Superior temporal gyrus (tissue), 1 donor: ENCODE measurements around the gene DDI2.

Source experiments
- DNase-seq: peaks from one replicate; pipeline ENCODE4 v3.0.0-alpha.2; 2016; ENCODE audit errors: extremely low spot score

DDI2 gene

DNA sequence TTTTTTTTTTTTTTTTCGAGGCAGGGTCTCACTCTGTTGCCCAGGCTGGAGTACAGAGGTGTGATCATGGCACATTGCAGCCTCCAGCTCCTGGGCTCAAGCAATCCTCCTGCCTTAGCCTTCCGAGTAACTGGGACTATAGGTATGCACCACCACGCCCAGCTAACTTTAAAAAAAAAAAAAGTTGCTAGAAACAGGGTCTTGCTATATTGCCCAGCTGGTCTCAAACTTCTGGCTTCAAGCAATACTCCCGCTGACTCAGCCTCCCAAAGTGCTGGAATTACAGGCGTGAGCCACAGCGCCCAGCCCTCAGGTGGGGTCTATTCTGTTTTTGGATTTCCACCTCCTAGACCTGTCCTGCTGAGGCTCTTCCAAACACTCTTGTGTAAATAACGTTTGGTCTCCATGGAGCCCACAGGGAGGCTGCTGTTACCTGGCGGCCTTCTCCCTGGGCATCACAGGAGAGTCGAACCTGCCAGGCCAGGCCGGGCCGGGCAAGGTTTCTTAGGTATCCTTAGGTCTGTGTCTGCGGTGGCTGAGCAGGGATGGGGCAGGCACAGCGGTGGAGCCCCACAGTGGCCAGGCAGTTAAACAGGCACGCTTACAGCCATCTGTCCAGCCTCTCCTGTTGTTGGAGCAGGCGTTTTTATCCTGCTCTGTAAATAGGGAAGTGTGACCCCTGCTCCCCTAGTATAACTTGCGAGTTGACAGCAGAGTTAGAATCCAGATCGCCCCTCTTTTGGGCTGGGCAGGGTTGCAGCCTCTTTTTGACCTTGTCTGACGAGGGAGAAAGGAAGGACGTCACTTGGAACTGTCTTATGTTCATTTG, 85.7 kb downstream of the DDI2 start:
- no peak for DNase-seq

DNA sequence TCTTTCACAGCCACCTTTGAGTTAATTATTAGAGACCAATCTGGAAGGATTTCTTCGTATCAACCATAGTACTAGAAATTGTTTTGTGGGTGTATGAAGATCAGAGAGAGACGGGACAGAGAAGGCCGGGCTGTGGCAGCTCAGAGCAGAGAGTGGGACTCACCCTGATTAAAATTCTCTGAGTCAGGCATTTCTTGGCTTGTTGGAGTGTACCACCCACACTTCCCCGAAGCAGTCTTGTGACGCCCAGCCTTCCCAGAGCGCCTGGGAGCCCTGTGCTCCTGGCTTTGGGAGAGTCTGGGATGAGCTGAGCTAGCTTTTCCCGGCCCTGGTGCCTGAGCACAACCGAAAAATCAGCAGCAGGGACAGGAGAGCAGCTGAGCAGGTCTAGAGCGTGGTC, 86.3 kb downstream of the DDI2 start:
- DNase-seq = peak; percentile 82

DNA sequence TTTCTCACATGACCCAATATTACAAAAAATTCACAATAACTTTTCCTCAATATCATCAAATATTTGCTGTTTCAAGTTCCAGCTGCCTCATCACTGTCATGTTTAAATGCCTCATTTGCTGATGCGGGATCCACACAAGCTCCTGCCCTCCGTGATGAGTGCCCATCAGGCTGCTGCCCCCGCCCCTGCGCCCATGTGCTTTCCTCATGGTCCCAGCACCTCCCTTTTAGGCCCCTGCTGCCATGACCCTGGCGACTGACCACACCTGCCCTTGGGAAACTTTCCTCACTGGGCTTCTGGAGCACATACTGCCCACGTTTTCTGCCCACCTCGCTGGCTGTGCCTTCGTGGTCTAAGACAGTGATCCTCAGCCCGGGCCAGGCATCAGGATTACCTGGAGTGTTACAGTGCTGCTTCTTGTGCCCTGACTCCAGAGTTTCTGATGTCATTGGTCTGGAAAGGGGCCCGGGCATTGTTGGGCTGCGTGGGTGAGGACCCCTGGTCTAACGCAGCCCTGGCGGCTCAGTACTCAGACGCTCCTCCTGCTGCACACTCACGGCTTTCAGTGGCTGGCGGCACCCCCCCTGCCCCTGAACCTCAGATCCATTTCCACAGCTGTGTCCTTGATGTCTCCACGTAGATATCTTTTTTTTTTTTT, 87.4 kb downstream of the DDI2 start:
- DNase-seq = no peak

DNA sequence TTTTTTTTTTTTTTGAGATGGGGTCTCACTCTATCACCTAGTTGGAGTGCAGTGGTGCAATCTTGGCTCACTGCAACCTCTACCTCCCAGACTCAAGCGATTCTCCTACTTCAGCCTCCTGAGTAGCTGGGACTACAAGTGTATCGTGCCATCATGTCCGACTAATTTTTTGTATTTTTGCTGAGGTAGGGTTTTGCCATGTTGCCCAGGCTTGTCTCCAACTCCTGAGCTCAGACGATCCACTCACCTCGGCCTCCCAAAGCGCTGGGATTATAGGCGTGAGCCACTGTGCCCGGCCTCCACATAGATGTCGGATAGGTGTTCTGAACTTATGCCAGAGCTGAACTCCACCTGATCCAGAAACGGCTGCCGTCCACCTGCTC, 87.9 kb downstream of the DDI2 start:
- DNase-seq = no peak

DNA sequence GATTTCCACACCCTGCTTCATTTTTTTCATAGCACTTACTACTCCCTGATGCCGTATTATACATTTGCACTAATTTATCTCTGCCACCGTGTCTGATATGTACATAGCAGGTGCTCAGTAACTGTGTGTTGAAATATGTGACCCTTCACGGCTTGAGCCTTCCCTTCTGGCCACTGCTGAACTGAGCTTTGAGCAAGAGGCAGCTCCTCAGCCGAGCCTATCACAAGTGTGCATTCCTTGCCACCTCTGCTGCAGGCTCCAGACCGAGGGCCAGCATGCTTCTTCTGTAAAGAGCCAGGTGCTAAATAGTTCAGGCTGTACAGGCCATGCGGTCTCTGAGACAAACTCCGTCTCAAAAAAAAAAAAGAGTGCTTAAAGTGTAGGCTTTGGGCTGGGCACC, 89.5 kb downstream of the DDI2 start:
- DNase-seq = no peak

DNA sequence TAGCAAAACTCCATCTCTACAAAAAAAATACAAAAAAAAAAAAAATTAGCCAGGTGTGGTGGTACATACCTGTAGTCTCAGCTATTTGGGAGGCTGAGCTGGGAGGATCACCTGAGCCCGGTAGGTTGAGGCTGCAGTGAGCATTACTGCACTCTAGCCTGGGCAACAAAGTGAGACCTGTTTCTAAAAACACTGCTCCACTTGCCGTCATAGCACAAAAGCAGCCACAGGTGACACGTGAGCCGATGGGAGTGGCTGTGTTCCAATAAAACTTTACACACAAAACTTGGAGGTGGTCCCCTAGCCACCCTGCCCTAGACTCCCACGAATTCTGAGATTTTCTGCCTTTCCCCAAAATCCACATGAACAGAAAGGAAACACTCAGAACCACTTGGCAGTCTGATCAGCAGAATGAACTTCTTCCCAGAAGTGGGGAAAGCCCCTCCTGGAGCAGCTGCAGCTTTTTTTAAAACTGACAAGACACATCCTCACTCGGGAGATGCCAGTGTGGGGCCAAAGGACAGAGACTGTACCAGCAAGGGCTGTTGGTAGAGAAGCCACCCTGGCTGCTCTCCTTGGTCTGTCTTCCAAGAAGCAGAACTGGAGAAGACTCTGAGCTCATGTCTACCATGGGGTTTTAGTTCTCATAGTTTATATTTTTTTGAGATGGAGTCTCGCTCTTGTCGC, 90.1 kb downstream of the DDI2 start:
- no peak for DNase-seq

DNA sequence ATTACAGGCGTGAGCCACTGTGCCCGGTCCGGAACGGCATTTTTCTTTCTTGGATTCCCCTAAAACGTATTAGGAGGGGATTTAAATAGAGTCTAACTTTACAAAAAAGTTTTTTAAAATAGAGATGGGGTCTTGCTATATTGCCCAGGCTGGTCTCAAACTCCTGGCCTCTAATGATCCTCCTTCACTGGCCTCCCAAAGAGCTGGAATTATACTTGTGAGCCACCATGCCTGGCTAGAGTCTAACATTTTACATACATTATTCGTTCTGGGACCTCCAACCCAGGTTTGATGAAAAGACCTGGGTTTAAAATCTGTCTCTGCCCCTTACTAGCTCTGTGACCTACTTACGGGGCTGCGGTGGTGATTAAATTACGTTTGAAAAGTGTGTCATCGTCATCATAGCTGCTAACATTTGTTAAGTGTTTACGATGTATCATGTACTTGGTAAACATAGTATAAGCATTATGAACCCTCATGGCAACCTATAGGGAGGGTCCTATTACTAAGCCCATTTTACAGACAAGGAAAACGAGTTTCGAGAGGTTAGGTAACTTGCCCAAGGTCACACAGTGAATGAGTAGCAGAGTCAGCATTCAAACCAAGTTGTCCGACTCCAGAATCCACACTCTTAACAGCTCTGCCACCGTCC, 91.4 kb downstream of the DDI2 start:
- DNase-seq = no peak

DNA sequence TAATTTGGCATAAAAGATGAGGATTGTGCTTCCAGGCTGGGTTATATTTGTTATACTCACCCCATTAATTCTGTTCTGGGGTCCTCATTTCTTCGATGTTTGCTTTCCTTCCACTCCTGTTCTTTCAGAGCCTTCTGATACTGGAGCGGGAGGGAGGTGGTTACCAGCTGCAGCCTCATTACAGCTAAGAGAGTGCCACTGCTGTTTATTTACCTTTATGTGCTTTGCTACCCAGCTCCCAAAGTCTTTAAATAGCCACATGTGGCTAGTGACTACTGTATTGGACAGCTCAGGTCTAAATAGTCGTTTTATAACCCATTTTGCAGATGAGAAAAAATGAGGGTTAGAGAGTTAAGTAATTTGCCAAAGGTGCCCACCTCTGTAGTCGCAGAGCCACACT, 92.0 kb downstream of the DDI2 start:
- DNase-seq = no peak

DNA sequence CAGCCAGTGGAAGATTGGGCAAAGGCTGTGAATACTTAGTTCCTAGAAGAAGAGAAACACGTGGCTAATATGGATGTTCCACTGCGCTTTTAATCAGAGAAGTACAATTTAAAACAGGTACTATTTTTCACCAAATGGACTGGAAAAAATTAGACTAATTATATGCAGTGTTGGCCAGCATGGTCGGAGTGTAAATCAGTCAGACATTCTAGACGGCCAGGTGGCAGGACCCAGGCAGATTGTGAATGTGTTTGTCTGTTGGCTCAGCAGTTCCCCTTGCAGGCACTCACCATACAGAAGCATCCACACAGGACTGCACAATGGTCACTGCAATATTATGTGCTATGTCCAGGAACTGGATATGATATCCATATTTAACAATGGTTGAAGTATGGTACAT, 94.9 kb downstream of the DDI2 start:
- DNase-seq = no peak

DNA sequence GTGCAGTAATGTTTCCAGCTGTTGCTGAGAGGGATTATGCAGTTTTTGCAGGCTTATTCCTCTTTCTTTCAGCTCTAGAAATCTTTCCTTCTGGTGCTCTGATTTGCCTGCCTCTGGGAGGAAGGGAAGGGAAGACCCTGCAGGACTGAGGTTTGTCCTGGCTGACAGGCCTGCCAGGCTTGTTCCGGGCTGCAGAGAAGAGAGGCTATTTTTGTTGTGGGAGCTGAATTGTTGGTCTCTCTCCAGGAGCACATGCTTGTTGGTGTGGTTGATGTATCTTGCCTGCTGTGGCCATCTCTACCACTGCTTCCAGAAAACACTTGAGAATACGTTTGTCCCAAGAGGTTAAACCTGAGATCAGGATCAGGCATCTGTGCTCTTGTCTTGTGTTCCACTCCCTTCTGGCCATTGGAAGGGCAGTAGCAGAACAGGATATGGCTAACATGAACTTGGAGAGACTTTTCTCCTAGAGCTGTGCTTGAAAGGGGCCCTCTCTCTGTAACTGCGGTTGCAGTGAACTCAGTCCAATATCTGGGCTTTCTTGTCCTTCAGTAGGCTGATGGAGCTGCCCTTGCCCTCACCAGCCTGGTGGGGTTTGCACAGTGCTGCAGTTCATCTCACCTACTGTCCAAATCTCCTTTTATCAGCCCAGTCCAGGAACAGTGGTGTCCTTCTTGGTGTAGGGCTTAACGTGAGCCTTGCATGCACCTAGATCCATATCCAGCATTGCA, 97.3 kb downstream of the DDI2 start:
- DNase-seq = peak; percentile 84

DNA sequence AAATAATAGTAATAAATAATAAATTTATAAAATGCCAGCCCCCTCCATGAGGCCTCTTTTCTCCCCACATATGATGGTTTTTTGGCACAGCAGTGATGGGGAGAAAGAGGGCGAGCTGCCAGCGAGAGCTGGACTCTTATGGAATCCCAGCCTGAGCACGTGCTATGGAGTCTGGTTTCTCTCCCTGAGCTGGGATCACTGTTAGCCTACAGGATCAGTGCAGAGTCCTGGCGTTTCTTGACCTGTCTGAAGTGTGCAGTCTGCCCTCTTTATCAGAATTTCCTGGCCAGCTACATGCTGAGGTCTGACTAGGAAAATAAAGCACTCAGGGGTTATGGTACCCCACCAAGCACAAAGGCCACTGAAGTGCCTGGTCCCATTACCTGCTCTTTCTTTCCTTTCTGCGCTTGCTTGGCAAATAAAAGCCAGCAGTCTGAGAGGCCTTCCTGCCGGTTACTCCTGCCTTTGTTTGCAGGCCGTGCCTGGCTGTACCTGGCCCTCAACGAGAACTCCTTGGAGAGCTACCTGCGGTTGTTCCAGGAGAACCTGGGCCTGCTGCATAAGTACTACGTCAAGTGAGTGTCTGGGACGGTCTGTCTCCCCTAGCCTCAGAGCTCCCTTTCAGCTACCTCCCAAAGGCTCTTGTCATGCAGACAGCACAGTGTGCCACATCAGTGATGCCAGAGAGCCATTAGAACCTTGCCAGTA, 100.3 kb downstream of the DDI2 start:
- no peak for DNase-seq

DNA sequence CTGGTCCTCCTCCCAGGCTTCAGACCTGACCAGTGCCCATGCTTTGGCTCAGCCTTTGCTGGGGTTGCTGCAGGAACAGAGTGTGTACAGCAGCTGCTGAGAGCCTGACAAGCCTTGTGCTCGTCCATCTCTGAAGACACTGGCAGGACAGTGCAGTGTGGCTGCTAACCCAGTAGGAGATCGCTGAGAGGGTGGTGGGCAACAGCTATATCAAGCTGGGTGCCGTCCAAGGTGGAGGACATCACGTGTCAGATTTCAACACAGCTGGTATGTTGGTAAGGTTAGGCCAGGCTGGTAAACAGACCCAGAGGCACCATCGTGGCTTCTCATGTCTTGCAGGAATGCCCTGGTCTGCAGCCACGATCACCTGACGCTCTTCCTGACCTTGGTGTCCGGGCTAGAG, 100.9 kb downstream of the DDI2 start:
- no peak for DNase-seq
